Dermis microvascular lymphatic vessel endothelial cell (primary cell): ENCODE measurements around the gene STK24. TPM values are rescaled to one million over a fixed set of nuclear protein-coding genes. Genes with fewer than 3 reads are reported as not detected.
"Not testable (repeated sequence)": the region's sequence is repeated elsewhere in the genome, so short reads cannot be mapped to it uniquely, and the experiment has no call there.

ENCODE experiments used
- DNase-seq, 2 donors: peaks; one replicate each; pipeline versions ENCODE4 v3.0.0 to v3.0.0-alpha.2; 2010; ENCODE audit warnings: low read depth in 2 of 2
- total RNA-seq: library from RNA; depleted of rRNA; stranded (reverse); fragments of >200 nt; gene quantifications from 2 replicates; pipeline ENCODE4 v1.2.1, GENCODE V29; 2014

The STK24 gene
- total RNA-seq, result 34.0 and 42.2 TPM in 2 replicates

GRCh38 chr13:98576963-98577835 is at the start of gene STK24:
STK24 (minus strand) TSS chr13:98577107; CDS start chr13:98576786, 321 bp downstream.
- peak; percentile 43 to 76 for DNase-seq

- no peak for DNase-seq
Observed at GRCh38 chr13:98626298-98626935, 49.5 kb upstream of the STK24 start.

GRCh38 chr13:98624589-98624988 is 47.7 kb upstream of the STK24 start:
- DNase-seq, result not testable (repeated sequence)

- no peak for DNase-seq
Observed at GRCh38 chr13:98622931-98623331, 46.0 kb upstream of the STK24 start.

- no peak for DNase-seq
Observed at GRCh38 chr13:98619556-98619955, 42.6 kb upstream of the STK24 start.

- not testable (repeated sequence) for DNase-seq
Observed at GRCh38 chr13:98615595-98615994, 38.7 kb upstream of the STK24 start.

GRCh38 chr13:98613591-98613990 is 36.7 kb upstream of the STK24 start:
- no peak for DNase-seq

- DNase-seq, result no peak
Observed at GRCh38 chr13:98609756-98610155, 32.8 kb upstream of the STK24 start.

- no peak for DNase-seq
Observed at GRCh38 chr13:98606296-98606695, 29.4 kb upstream of the STK24 start.

- no peak for DNase-seq
Observed at GRCh38 chr13:98599502-98600328, 22.8 kb upstream of the STK24 start.

GRCh38 chr13:98598043-98598442 is 21.1 kb upstream of the STK24 start:
- peak in 1 of 2 donors; percentile 45 for DNase-seq

GRCh38 chr13:98595134-98595533 is 18.2 kb upstream of the STK24 start:
- DNase-seq, result no peak

GRCh38 chr13:98592362-98592732 is 15.4 kb upstream of the STK24 start:
- no peak for DNase-seq

GRCh38 chr13:98591721-98592361 is 14.9 kb upstream of the STK24 start:
- DNase-seq, result no peak

GRCh38 chr13:98590471-98590870 is 13.6 kb upstream of the STK24 start:
- not testable (repeated sequence) for DNase-seq

- not testable (repeated sequence) for DNase-seq
Observed at GRCh38 chr13:98589516-98589915, 12.6 kb upstream of the STK24 start.

- no peak for DNase-seq
Observed at GRCh38 chr13:98586400-98587345, 9.8 kb upstream of the STK24 start.

GRCh38 chr13:98585946-98586345 is 9.0 kb upstream of the STK24 start:
- no peak for DNase-seq

GRCh38 chr13:98585398-98585754 is 8.5 kb upstream of the STK24 start:
- DNase-seq, result no peak

GRCh38 chr13:98584668-98585397 is 7.9 kb upstream of the STK24 start:
- DNase-seq, result no peak
